ENCODE data around the gene TRAF7.
"Not testable (repeated sequence)": the region's sequence is repeated elsewhere in the genome, so short reads cannot be mapped to it uniquely, and the experiment has no call there.

The TRAF7 gene

GRCh38 chr16:2199095-2199494, 43.5 kb downstream of the TRAF7 start:
- H3K9ac ChIP-seq (ENCODE audit: low read depth, low read length): no peak overlapping the region
- 78% methylated on average over 5 of the region's 5 CpGs for WGBS

GRCh38 chr16:2199621-2200139, 44.1 kb downstream of the TRAF7 start:
- Histone ChIP-seq H3K4me3 (ENCODE audit: low read length) (no peak overlapping the region), H3K36me3 (ENCODE audit: insufficient read depth, low read length) (no peaks in the 10 kb centered on the region), H3K27me3 (ENCODE audit: insufficient read depth, low read length) (peaks cover 50% of the 10 kb centered on the region), H3K9ac (ENCODE audit: low read depth, low read length) (no peak overlapping the region), H3K4me1 (ENCODE audit: insufficient read depth, low read length) (0 out of 2 replicates have a peak, but pooled peaks cover 2% of the 10 kb centered on the region), H3K27ac (ENCODE audit: low read depth, low read length) (no peak overlapping the region), H3K9me3 (ENCODE audit: insufficient read depth, low read depth, low read length) (no peaks in the 10 kb centered on the region)
- WGBS: 76% methylated on average over 14 of the region's 14 CpGs

More at GRCh38 chr16:2199095-2199494, 43.5 kb downstream of the TRAF7 start:
- H3K36me3 ChIP-seq (ENCODE audit: insufficient read depth, low read length): no peaks in the 10 kb centered on the region
- H3K4me1 ChIP-seq (ENCODE audit: insufficient read depth, low read length): no peaks in the 10 kb centered on the region
- H3K4me3 ChIP-seq (ENCODE audit: low read length): no peak overlapping the region
- H3K9me3 ChIP-seq (ENCODE audit: insufficient read depth, low read depth, low read length): no peaks in the 10 kb centered on the region
- peaks cover 52% of the 10 kb centered on the region for H3K27me3 ChIP-seq (ENCODE audit: insufficient read depth, low read length)
- no peak overlapping the region for H3K27ac ChIP-seq (ENCODE audit: low read depth, low read length)

GRCh38 chr16:2200313-2200712, 44.7 kb downstream of the TRAF7 start:
- no peak overlapping the region for H3K4me3 ChIP-seq (ENCODE audit: low read length)
- H3K27ac ChIP-seq (ENCODE audit: low read depth, low read length): no peak overlapping the region
- peaks cover 44% of the 10 kb centered on the region for H3K27me3 ChIP-seq (ENCODE audit: insufficient read depth, low read length)
- no peaks in the 10 kb centered on the region for H3K36me3 ChIP-seq (ENCODE audit: insufficient read depth, low read length)
- WGBS: 86% methylated on average over 6 of the region's 6 CpGs
- no peaks in the 10 kb centered on the region for H3K9me3 ChIP-seq (ENCODE audit: insufficient read depth, low read depth, low read length)
- no peak overlapping the region for H3K9ac ChIP-seq (ENCODE audit: low read depth, low read length)
- H3K4me1 ChIP-seq (ENCODE audit: insufficient read depth, low read length): 0 out of 2 replicates have a peak, but pooled peaks cover 4% of the 10 kb centered on the region

- 96% methylated on average over 5 of the region's 8 CpGs for WGBS
- not testable (repeated sequence) for H3K4me3 ChIP-seq (ENCODE audit: low read length); H3K9me3 ChIP-seq (ENCODE audit: insufficient read depth, low read depth, low read length); H3K9ac ChIP-seq (ENCODE audit: low read depth, low read length); H3K27ac ChIP-seq (ENCODE audit: low read depth, low read length); H3K4me1 ChIP-seq (ENCODE audit: insufficient read depth, low read length)
- Histone ChIP-seq H3K36me3 (ENCODE audit: insufficient read depth, low read length) (peaks cover 16% of the 10 kb centered on the region), H3K27me3 (ENCODE audit: insufficient read depth, low read length) (peaks cover 22% of the 10 kb centered on the region)
Measured at GRCh38 chr16:2203119-2203688, 47.6 kb downstream of the TRAF7 start.

- H3K27me3 ChIP-seq (ENCODE audit: insufficient read depth, low read length): peaks cover 10% of the 10 kb centered on the region
- peaks cover 30% of the 10 kb centered on the region for H3K36me3 ChIP-seq (ENCODE audit: insufficient read depth, low read length)
- H3K9ac ChIP-seq (ENCODE audit: low read depth, low read length): peak overlapping the region; percentile 97
- no peak overlapping the region for H3K27ac ChIP-seq (ENCODE audit: low read depth, low read length)
- H3K4me3 ChIP-seq (ENCODE audit: low read length): peak overlapping the region; percentile 95
- no peaks in the 10 kb centered on the region for H3K9me3 ChIP-seq (ENCODE audit: insufficient read depth, low read depth, low read length)
- peaks cover 7% of the 10 kb centered on the region; the same call in 1 of the 2 replicates for H3K4me1 ChIP-seq (ENCODE audit: insufficient read depth, low read length)
- 79% methylated on average over 13 of the region's 13 CpGs for WGBS
Measured at GRCh38 chr16:2204416-2205103, 49.0 kb downstream of the TRAF7 start.

- peak within 1 kb of the TSS; percentile 95 for H3K4me3 ChIP-seq (ENCODE audit: low read length)
- H3K27ac ChIP-seq (ENCODE audit: low read depth, low read length): peak within 1 kb of the TSS; percentile 95
- H3K9me3 ChIP-seq (ENCODE audit: insufficient read depth, low read depth, low read length): no peaks in the 10 kb centered on the region
- H3K4me1 ChIP-seq (ENCODE audit: insufficient read depth, low read length): peaks cover 7% of the 10 kb centered on the region; the same call in 1 of the 2 replicates
- peak within 1 kb of the TSS; percentile 97 for H3K9ac ChIP-seq (ENCODE audit: low read depth, low read length)
- under 1% methylated on average over 93 of the region's 93 CpGs for WGBS
- H3K36me3 ChIP-seq (ENCODE audit: insufficient read depth, low read length): peaks cover 31% of the 10 kb centered on the region
- peaks cover 4% of the 10 kb centered on the region for H3K27me3 ChIP-seq (ENCODE audit: insufficient read depth, low read length)
Measured at GRCh38 chr16:2205104-2205966, 49.8 kb downstream of the TRAF7 start, which contains the start of gene MLST8. TSS of gene MLST8 (plus strand) at chr16:2205454. CDS start at chr16:2206086, 632 bp downstream.

- H3K9ac ChIP-seq (ENCODE audit: low read depth, low read length): peak overlapping the region; percentile 97
- whole genome bisulfite sequencing: 21% methylated on average over 16 of the region's 16 CpGs
- H3K27ac ChIP-seq (ENCODE audit: low read depth, low read length): peak overlapping the region; percentile 95; the same call in 1 of the 2 replicates
- H3K4me3 ChIP-seq (ENCODE audit: low read length): peak overlapping the region; percentile 95
- no peaks in the 10 kb centered on the region; the same call in 1 of the 2 replicates for H3K27me3 ChIP-seq (ENCODE audit: insufficient read depth, low read length)
- no peaks in the 10 kb centered on the region for H3K9me3 ChIP-seq (ENCODE audit: insufficient read depth, low read depth, low read length)
- peaks cover 31% of the 10 kb centered on the region for H3K36me3 ChIP-seq (ENCODE audit: insufficient read depth, low read length)
- peaks cover 7% of the 10 kb centered on the region; the same call in 1 of the 2 replicates for H3K4me1 ChIP-seq (ENCODE audit: insufficient read depth, low read length)
Measured at GRCh38 chr16:2205967-2206313, 50.4 kb downstream of the TRAF7 start.

GRCh38 chr16:2206420-2206779, 50.8 kb downstream of the TRAF7 start:
- Histone ChIP-seq H3K36me3 (ENCODE audit: insufficient read depth, low read length) (peaks cover 31% of the 10 kb centered on the region), H3K27ac (ENCODE audit: low read depth, low read length) (no peak overlapping the region), H3K9ac (ENCODE audit: low read depth, low read length) (peak overlapping the region; percentile 97)

GRCh38 chr16:2206780-2207433, 51.3 kb downstream of the TRAF7 start:
- Histone ChIP-seq H3K4me3 (ENCODE audit: low read length) (no peak overlapping the region), H3K27ac (ENCODE audit: low read depth, low read length) (no peak overlapping the region), H3K9ac (ENCODE audit: low read depth, low read length) (no peak overlapping the region), H3K36me3 (ENCODE audit: insufficient read depth, low read length) (peaks cover 34% of the 10 kb centered on the region), H3K27me3 (ENCODE audit: insufficient read depth, low read length) (no peaks in the 10 kb centered on the region; the same call in 1 of the 2 replicates), H3K9me3 (ENCODE audit: insufficient read depth, low read depth, low read length) (no peaks in the 10 kb centered on the region), H3K4me1 (ENCODE audit: insufficient read depth, low read length) (peaks cover 7% of the 10 kb centered on the region; the same call in 1 of the 2 replicates)
- 95% methylated on average over 23 of the region's 23 CpGs for WGBS

More at GRCh38 chr16:2206420-2206779, 50.8 kb downstream of the TRAF7 start:
- H3K4me1 ChIP-seq (ENCODE audit: insufficient read depth, low read length): peaks cover 7% of the 10 kb centered on the region; the same call in 1 of the 2 replicates
- no peaks in the 10 kb centered on the region for H3K9me3 ChIP-seq (ENCODE audit: insufficient read depth, low read depth, low read length)
- H3K4me3 ChIP-seq (ENCODE audit: low read length): peak overlapping the region; percentile 95
- no peaks in the 10 kb centered on the region; the same call in 1 of the 2 replicates for H3K27me3 ChIP-seq (ENCODE audit: insufficient read depth, low read length)
- WGBS: 92% methylated on average over 18 of the region's 18 CpGs

GRCh38 chr16:2207872-2208271, 52.3 kb downstream of the TRAF7 start:
- Histone ChIP-seq H3K4me1 (ENCODE audit: insufficient read depth, low read length) (peaks cover 9% of the 10 kb centered on the region; the same call in 1 of the 2 replicates), H3K9ac (ENCODE audit: low read depth, low read length) (no peak overlapping the region), H3K9me3 (ENCODE audit: insufficient read depth, low read depth, low read length) (no peaks in the 10 kb centered on the region), H3K36me3 (ENCODE audit: insufficient read depth, low read length) (peaks cover 44% of the 10 kb centered on the region), H3K4me3 (ENCODE audit: low read length) (no peak overlapping the region), H3K27ac (ENCODE audit: low read depth, low read length) (no peak overlapping the region), H3K27me3 (ENCODE audit: insufficient read depth, low read length) (no peaks in the 10 kb centered on the region; the same call in 1 of the 2 replicates)
- 94% methylated on average over 9 of the region's 9 CpGs for WGBS
